ENCODE results near the gene CHID1. TPM values are rescaled to one million over a fixed set of nuclear protein-coding genes. Genes with fewer than 3 reads are reported as not detected.
A peak's percentile ranks its signal among the peaks of the same experiment; 100 is the strongest.

Gene CHID1
- total RNA-seq, 4 donors from 2014 or later: 75.0 to 144 (median 93.8) TPM

GRCh38 chr11:837189-837989 lies 73.2 kb downstream of the CHID1 start:
- WGBS, 2 donors: 92 to 94% methylated on average over 11 to 16 of the region's 22 CpGs
- Histone ChIP-seq H3K27me3 (no peaks in the 10 kb centered on the region), H3K4me3 (replicated peaks in 1 of 3) (no peak overlapping the region), H3K9me3 (no peaks in the 10 kb centered on the region), H3K27ac (no peak overlapping the region), H3K36me3 (peaks cover 34 to 40% of the 10 kb centered on the region in 2 donors), H3K4me1 (peaks cover 32 to 38% of the 10 kb centered on the region in 2 donors)
- TF ChIP-seq CTCF (IDR thresholded peaks at IDR 0.05) (no peak), POLR2A (IDR thresholded peaks at IDR 0.05) (no peak)
- intact Hi-C loops (cut with DNase I): no loop called here
- no peak for DNase-seq

DNA sequence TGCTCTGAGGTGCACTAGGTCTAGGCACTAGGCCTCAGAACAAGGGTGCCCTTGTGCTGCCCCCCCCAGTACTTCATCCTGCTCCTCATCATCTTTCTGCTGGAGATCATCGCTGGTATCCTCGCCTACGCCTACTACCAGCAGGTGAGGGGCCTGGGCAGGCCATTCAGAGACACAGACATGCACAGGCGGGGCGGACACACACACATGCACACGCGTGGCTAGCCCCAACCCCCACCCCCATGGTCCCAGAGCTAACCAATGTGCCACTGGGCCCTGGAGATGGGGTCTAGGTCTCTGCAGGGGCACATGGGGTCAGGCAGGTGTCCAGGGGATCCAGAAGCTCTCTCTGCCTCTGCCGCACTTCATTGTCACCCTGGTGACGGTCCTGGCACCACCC lies 73.9 kb downstream of the CHID1 start:
- no peaks in the 10 kb centered on the region for H3K27me3 ChIP-seq
- peaks cover 37 to 44% of the 10 kb centered on the region in 2 donors for H3K4me1 ChIP-seq
- no peak overlapping the region for H3K27ac ChIP-seq
- peaks cover 34 to 40% of the 10 kb centered on the region in 2 donors for H3K36me3 ChIP-seq
- intact Hi-C loops (cut with DNase I): no loop called here
- no peaks in the 10 kb centered on the region for H3K9me3 ChIP-seq
- H3K4me3 ChIP-seq (replicated peaks in 1 of 3): no peak overlapping the region
- no peak for DNase-seq
- TF ChIP-seq POLR2A (IDR thresholded peaks at IDR 0.05) (no peak), CTCF (IDR thresholded peaks at IDR 0.05) (no peak)
- 80 to 89% methylated on average over 3 to 8 of the region's 9 CpGs for WGBS, 2 donors

DNA sequence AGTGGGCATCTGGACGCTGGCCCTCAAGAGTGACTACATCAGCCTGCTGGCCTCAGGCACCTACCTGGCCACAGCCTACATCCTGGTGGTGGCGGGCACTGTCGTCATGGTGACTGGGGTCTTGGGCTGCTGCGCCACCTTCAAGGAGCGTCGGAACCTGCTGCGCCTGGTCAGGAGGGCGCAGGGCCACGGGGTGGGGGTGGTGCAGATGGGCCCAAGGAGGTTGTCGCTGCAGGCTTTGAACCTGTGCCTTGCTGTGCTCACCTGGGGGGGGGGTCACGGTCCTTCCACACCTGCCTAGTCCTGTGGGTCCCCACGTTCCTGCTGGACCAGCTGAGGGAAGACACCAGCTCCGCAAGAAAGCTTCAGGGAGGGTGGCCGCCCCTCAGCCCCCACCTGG lies 74.3 kb downstream of the CHID1 start:
- Histone ChIP-seq H3K4me3 (replicated peaks in 1 of 3) (no peak overlapping the region), H3K4me1 (peaks cover 33 to 39% of the 10 kb centered on the region in 2 donors), H3K27ac (no peak overlapping the region), H3K27me3 (no peaks in the 10 kb centered on the region), H3K9me3 (no peaks in the 10 kb centered on the region), H3K36me3 (peaks cover 34 to 40% of the 10 kb centered on the region in 2 donors)
- no peak for TF ChIP-seq CTCF (IDR thresholded peaks at IDR 0.05)
- 96% methylated on average over 8 of the region's 14 CpGs; no CpG with 5 or more reads in 1 of the 2 donors for whole genome bisulfite sequencing, 2 donors
- DNase-seq: no peak
- intact Hi-C loops (cut with DNase I): no loop called here

DNA sequence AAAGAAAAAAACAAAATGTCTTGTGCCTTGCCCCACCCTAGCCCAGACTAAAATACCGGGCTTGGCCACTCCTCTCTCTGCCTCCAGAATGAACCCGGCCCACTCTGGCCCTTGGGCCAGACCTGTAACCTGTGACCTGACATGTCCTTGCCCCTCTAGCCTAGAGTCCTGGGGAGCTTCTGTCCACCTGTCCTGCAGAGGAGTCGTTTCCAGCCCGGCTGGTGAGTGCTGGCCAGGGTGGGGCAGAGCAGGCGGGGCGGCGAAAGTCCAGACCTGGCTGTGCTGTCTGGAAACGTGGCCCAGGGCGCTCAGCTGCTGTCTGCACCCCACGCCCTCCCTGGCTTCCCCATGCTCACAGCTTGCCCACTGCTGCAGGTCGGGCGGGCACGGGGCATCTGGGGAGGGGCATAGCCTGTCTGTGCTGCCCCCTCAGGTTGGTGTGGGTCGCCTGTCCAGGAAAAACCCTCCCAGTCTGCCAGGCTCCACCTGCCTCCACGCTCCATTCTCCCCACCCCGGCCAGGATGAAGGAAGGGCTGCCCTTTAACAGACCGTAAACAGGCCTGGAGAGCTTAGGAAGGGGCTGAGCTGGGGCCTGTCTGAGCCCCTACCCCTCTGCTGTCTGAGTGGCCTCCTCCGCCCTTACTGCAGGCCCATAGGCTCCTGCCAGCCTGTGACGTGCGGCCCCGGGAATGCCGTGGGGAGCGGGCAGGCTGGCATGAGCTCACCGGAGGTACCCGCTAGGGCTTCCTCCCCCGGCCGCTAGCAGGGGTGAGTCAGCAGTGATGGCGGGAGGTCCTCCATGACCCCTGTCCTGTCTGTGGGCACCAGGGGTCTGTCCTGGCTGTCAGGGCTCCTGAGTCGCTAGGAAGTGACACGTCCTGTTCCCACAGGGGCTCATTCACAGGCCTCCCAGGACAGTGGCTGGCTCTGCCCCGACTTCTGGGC lies 76.0 kb downstream of the CHID1 start:
- DNase-seq: peak; percentile 55 to 82
- H3K4me1 ChIP-seq: peaks cover 39 to 45% of the 10 kb centered on the region in 2 donors
- peaks cover 30 to 35% of the 10 kb centered on the region in 2 donors for H3K36me3 ChIP-seq
- H3K9me3 ChIP-seq: no peaks in the 10 kb centered on the region
- WGBS, 2 donors: 36 to 60% methylated on average over 10 to 15 of the region's 31 CpGs
- peak overlapping the region in 1 of 3 donors; percentile 67 for H3K4me3 ChIP-seq (replicated peaks in 1 of 3)
- H3K27me3 ChIP-seq: no peaks in the 10 kb centered on the region
- TF ChIP-seq POLR2A (IDR thresholded peaks at IDR 0.05) (peak in 1 of 2 donors; percentile 12), CTCF (IDR thresholded peaks at IDR 0.05) (no peak)
- intact Hi-C loops (cut with DNase I): no loop called here
- peak overlapping the region; percentile 25 to 66 (median 50) for H3K27ac ChIP-seq
